CD4-positive, alpha-beta T cell (primary cell): Measurements from ENCODE around the gene TSEN2. TPM values are rescaled to one million over a fixed set of nuclear protein-coding genes. Genes with fewer than 3 reads are reported as not detected.

Experiments used
- ATAC-seq: fragments of 200-7000 bp; cut with Tn5 transposase; one replicate; pipeline ENCODE4 v1.10.0; 2022; ENCODE audit warnings: mild to moderate bottlenecking; ENCODE audit not compliant: poor library complexity
- CTCF ChIA-PET: fragments of 350-600 bp; sonication (Branson Sonifier 250); formaldehyde crosslinking; loops from one replicate; lab custom pipeline; 2021; ENCODE audit warnings: antibody characterized with exemption, inconsistent platforms; lab: Charles Lee
- POLR2A ChIA-PET: fragments of 350-600 bp; sonication (Branson Sonifier 250); formaldehyde crosslinking; loops from one replicate; lab custom pipeline; 2021; ENCODE audit warnings: antibody characterized with exemption, inconsistent platforms; lab: Charles Lee
- DNase-seq, 14 experiments: peaks; one replicate each; pipeline ENCODE4 v3.0.0-alpha.2; 2013 to 2020; ENCODE audit warnings: mixed read lengths in 2 of 14
- H3K27ac ChIP-seq, 2 donors: one replicate each; pipeline versions ENCODE4 v1.5.1 to v1.7.0; 2013; ENCODE audit warnings: low read length in 2 of 2, low read depth in 1 of 2, mild to moderate bottlenecking in 1 of 2
- H3K27me3 ChIP-seq, 2 experiments: 1 replicate in 1 of 2; 2 replicates in 1 of 2; pipeline versions ENCODE4 v1.6.1 to v1.7.0; 2013; ENCODE audit warnings: low read length in 2 of 2, control low read depth in 1 of 2, mild to moderate bottlenecking in 1 of 2, moderate library complexity in 1 of 2; ENCODE audit not compliant: insufficient read depth in 2 of 2, control insufficient read depth in 1 of 2
- H3K36me3 ChIP-seq: one replicate; pipeline ENCODE4 v1.6.1; 2013; ENCODE audit warnings: low read length, control low read depth; ENCODE audit not compliant: insufficient read depth
- H3K4me1 ChIP-seq: one replicate; pipeline ENCODE4 v1.6.1; 2013; ENCODE audit warnings: low read length, control low read depth; ENCODE audit not compliant: insufficient read depth
- H3K4me3 ChIP-seq: one replicate; pipeline ENCODE4 v1.5.1; 2013; ENCODE audit warnings: mild to moderate bottlenecking, low read length, moderate library complexity
- H3K9me3 ChIP-seq, 2 experiments: 1 replicate in 1 of 2; 2 replicates in 1 of 2; pipeline versions ENCODE4 v1.6.1 to v1.7.0; 2013; ENCODE audit warnings: low read length in 2 of 2, mild to moderate bottlenecking in 2 of 2, control low read depth in 1 of 2, moderate library complexity in 1 of 2; ENCODE audit not compliant: control insufficient read depth in 1 of 2, insufficient read depth in 1 of 2
- H3K27ac Mint-ChIP-seq: one replicate; pipeline ENCODE4 v1.8.0; 2020; ENCODE audit warnings: mixed read lengths
- H3K27me3 Mint-ChIP-seq: one replicate; pipeline ENCODE4 v1.8.0; 2021; ENCODE audit warnings: mixed read lengths
- H3K36me3 Mint-ChIP-seq: one replicate; pipeline ENCODE4 v1.8.0; 2021; ENCODE audit warnings: low read depth, mixed read lengths
- H3K4me1 Mint-ChIP-seq: one replicate; pipeline ENCODE4 v1.8.0; 2021; ENCODE audit warnings: low read depth, mixed read lengths
- H3K4me3 Mint-ChIP-seq: one replicate; pipeline ENCODE4 v1.8.0; 2020; ENCODE audit warnings: mild to moderate bottlenecking, mixed read lengths
- H3K9me3 Mint-ChIP-seq: one replicate; pipeline ENCODE4 v1.8.0; 2020; ENCODE audit warnings: mixed read lengths
- CTCF ChIP-seq: fragments of 200-600 bp; IDR thresholded peaks from one replicate; pipeline ENCODE4 v1.8.0; 2022; ENCODE audit warnings: antibody characterized with exemption, mild to moderate bottlenecking
- intact Hi-C, 2 experiments: fragments of 100-400 bp; cut with DNase I in 1 of 2; cut with micrococcal nuclease in 1 of 2; formaldehyde crosslinking; loops; one replicate each; pipeline versions ENCODE4 v1.15.1 to v1.9.0; 2023 to 2025; cut with DNase I, micrococcal nuclease
- total RNA-seq, 174 experiments: library from RNA in 2 of 174; stranded (reverse) in 2 of 174; gene quantifications; one replicate each; pipeline ENCODE4 v1.2.3 and lab custom pipeline; 2021 to 2026

The TSEN2 gene
- total RNA-seq, 2 experiments from 2014 or later: 8.0 to 8.2 TPM

- H3K4me3 Mint-ChIP-seq: peak overlapping the region; percentile 97
- H3K36me3 Mint-ChIP-seq: peaks cover 14% of the 10 kb centered on the region
- no peak for ATAC-seq
- peak overlapping the region; percentile 62 to 74 for H3K27ac ChIP-seq
- no peaks in the 10 kb centered on the region for H3K27me3 Mint-ChIP-seq
- peaks cover 25% of the 10 kb centered on the region for H3K4me1 ChIP-seq
- CTCF ChIA-PET: no interaction called here
- no peak for TF ChIP-seq CTCF
- peaks cover 3% of the 10 kb centered on the region for H3K36me3 ChIP-seq
- H3K9me3 ChIP-seq: no peaks in the 10 kb centered on the region
- intact Hi-C loops: loop anchor here in 1 of 2 experiments (1.0 to 10.0 kb wide), 8 partner anchors 72 to 1950 kb away; partner anchors contain the start of genes ATG7, LSM3, MKRN2 and RAF1
- H3K4me1 Mint-ChIP-seq: peaks cover 48% of the 10 kb centered on the region
- H3K27me3 ChIP-seq: no peaks in the 10 kb centered on the region
- peak overlapping the region; percentile 97 for H3K27ac Mint-ChIP-seq
- no peak for DNase-seq
- H3K4me3 ChIP-seq: peak overlapping the region; percentile 87
- H3K9me3 Mint-ChIP-seq: no peaks in the 10 kb centered on the region
- POLR2A ChIA-PET: interaction anchor here (0.6 to 2.8 kb wide), 7 partner anchors 10 to 637 kb away, joined by 3 to 22 read pairs (median 6); partner anchors contain the start of genes RAF1 and RPL32
These were observed 675 bp downstream of the TSEN2 start for GRCh38 chr3:12484983-12485327.

GRCh38 chr3:12486001-12486400 is 1.7 kb downstream of the TSEN2 start:
- H3K4me3 ChIP-seq: no peak overlapping the region
- intact Hi-C loops: loop anchor here in 1 of 2 experiments (5.0 to 10.0 kb wide), 5 partner anchors 176 to 1949 kb away; partner anchors contain the start of genes ATG7 and RAF1
- peaks cover 22% of the 10 kb centered on the region for H3K4me1 ChIP-seq
- POLR2A ChIA-PET: interaction anchor here (2.8 kb wide), 1 partner anchor 177 kb away, joined by 22 read pairs; the partner anchor contains the start of gene RAF1
- Mint-ChIP-seq H3K36me3 (peaks cover 25% of the 10 kb centered on the region), H3K4me3 (no peak overlapping the region), H3K9me3 (no peaks in the 10 kb centered on the region), H3K27ac (no peak overlapping the region), H3K27me3 (no peaks in the 10 kb centered on the region), H3K4me1 (peaks cover 47% of the 10 kb centered on the region)
- H3K36me3 ChIP-seq: peaks cover 4% of the 10 kb centered on the region
- no peaks in the 10 kb centered on the region for H3K9me3 ChIP-seq
- no peak for TF ChIP-seq CTCF
- DNase-seq (no peak), ATAC-seq (no peak)
- CTCF ChIA-PET: no interaction called here
- no peaks in the 10 kb centered on the region for H3K27me3 ChIP-seq
- H3K27ac ChIP-seq: no peak overlapping the region

- Mint-ChIP-seq H3K27me3 (no peaks in the 10 kb centered on the region), H3K4me3 (peak overlapping the region; percentile 73), H3K36me3 (peaks cover 34% of the 10 kb centered on the region), H3K27ac (peak overlapping the region; percentile 63), H3K9me3 (no peaks in the 10 kb centered on the region), H3K4me1 (peaks cover 47% of the 10 kb centered on the region)
- Histone ChIP-seq H3K4me1 (peaks cover 22% of the 10 kb centered on the region), H3K4me3 (no peak overlapping the region), H3K36me3 (peaks cover 4% of the 10 kb centered on the region), H3K9me3 (no peaks in the 10 kb centered on the region), H3K27ac (no peak overlapping the region), H3K27me3 (no peaks in the 10 kb centered on the region)
- ChIA-PET POLR2A (no interaction called here), CTCF (no interaction called here)
- DNase-seq (no peak), ATAC-seq (no peak)
- intact Hi-C loops: loop anchor here in 1 of 2 experiments (5.0 to 10.0 kb wide), 5 partner anchors 175 to 1948 kb away; partner anchors contain the start of genes ATG7 and RAF1
- TF ChIP-seq CTCF: no peak
These were observed 2.6 kb downstream of the TSEN2 start for GRCh38 chr3:12486916-12487315.
